Heart right ventricle (tissue), 16 donors: ENCODE data around the gene ZCCHC14. TPM values are rescaled to one million over a fixed set of nuclear protein-coding genes. Genes with fewer than 3 reads are reported as not detected.

ENCODE experiments used
- ATAC-seq, 8 donors: fragments of 200-7000 bp; cut with Tn5 transposase; one replicate each; pipeline ENCODE4 v1.9.1; 2020; ENCODE audit warnings: mild to moderate bottlenecking in 8 of 8, moderate library complexity in 8 of 8, moderate number of reproducible peaks in 1 of 8
- DNase-seq, 2 donors: peaks; one replicate each; pipeline ENCODE4 v3.0.0-alpha.2; 2020
- H3K27ac ChIP-seq, 10 donors: fragments of 200-600 bp; sonication (generic) in 2 of 10; one replicate each; pipeline versions ENCODE4 v1.5.0 to v1.8.0; 2020 to 2022; ENCODE audit warnings: mild to moderate bottlenecking in 3 of 10
- H3K27me3 ChIP-seq, 7 donors: fragments of 200-600 bp; one replicate each; pipeline ENCODE4 v1.8.0; 2021 to 2022; ENCODE audit warnings: mild to moderate bottlenecking in 2 of 7
- H3K36me3 ChIP-seq, 9 donors: fragments of 200-600 bp; sonication (generic) in 1 of 9; one replicate each; pipeline versions ENCODE4 v1.5.0 to v1.8.0; 2020 to 2022; ENCODE audit warnings: mild to moderate bottlenecking in 2 of 9
- H3K4me1 ChIP-seq, 9 donors: fragments of 200-600 bp; sonication (generic) in 1 of 9; one replicate each; pipeline versions ENCODE4 v1.5.0 to v1.8.0; 2020 to 2022; ENCODE audit warnings: mild to moderate bottlenecking in 4 of 9
- H3K4me3 ChIP-seq, 10 donors: fragments of 200-600 bp; sonication (generic) in 2 of 10; one replicate each; pipeline versions ENCODE4 v1.5.0 to v1.8.0; 2020 to 2022; ENCODE audit warnings: mild to moderate bottlenecking in 7 of 10, moderate library complexity in 2 of 10
- H3K9me3 ChIP-seq, 11 donors: fragments of 200-600 bp in 10 of 11; sonication (generic) in 2 of 11; one replicate each; pipeline versions ENCODE4 v1.5.0 to v1.8.0; 2013 to 2022; ENCODE audit warnings: mild to moderate bottlenecking in 2 of 11, control low read depth in 1 of 11, moderate library complexity in 1 of 11
- WGBS, 2 donors: extraction: QIAGEN DNeasy Blood & Tissue Kit; methylation state at CpG; one replicate each; pipeline ENCODE4 v1.1.7; 2013; ENCODE audit warnings: inconsistent platforms in 1 of 2; 5-methylcytosine and 5-hydroxymethylcytosine counted together
- intact Hi-C, 10 donors: fragments of 100-400 bp; cut with DNase I; formaldehyde crosslinking; loops; one replicate each; pipeline versions ENCODE4 v1.11.1 to v1.14.2; 2022
- polyA plus RNA-seq, 2 donors: library from polyadenylated mRNA; stranded (reverse); fragments of 200-250 nt; gene quantifications; one replicate each; pipeline ENCODE4 v1.2.3, GENCODE V29; 2013
- total RNA-seq, 10 donors: library from RNA; stranded (reverse); fragmentation: NEBNext Ultra II Directional in 3 of 10; extraction: Animal tissue kit (Norgen Biotek cat#: 25700) in 3 of 10; gene quantifications; one replicate each; pipeline versions ENCODE4 v1.2.1 to v1.2.4, GENCODE V29; 2021 to 2023
- TF ChIP-seq, protein P1 (sequence below), 9 donors: fragments of 200-600 bp; sonication (generic) in 2 of 9; IDR thresholded peaks; one replicate each; pipeline versions ENCODE4 v1.5.0 to v1.8.0; 2021 to 2022; ENCODE audit warnings: antibody characterized with exemption in 9 of 9, mild to moderate bottlenecking in 5 of 9, moderate library complexity in 1 of 9
- donor health status: Arrhythmogenic right ventricular cardiomyopathy.
- donor health status: ischemic (EF 13 %, LVEDD 7.1; RV severe dilation, severe dysfunction).
- donor health status: healthy with polysubstance abuse.
- donor health status: DM: no; HTN: yes; CAD: no.
- donor health status: DM: no; HTN: no; CAD: no.
- donor health status: ischemic (EF 25% LVEDD 6.9; RV normal size, moderate dysfunction).
- donor health status: ischemic (EF 25% LVEDD 5.7; RV mildly dilated, moderate dysfunction).
- donor health status: healthy.
- donor health status: DM: yes; HTN: yes; CAD: no.
- donor health status: Ischemic cardiomyopathy.
- donor health status: ischemic (EF 35%, LVEDD 5.7; RV mildly dilated, moderate dysfunction).
- donor health status: nonischemic (EF 11% LVEDD 7.7; RV severe dilation, severe dysfunction).
- donor health status: DM: yes; HTN: yes; CAD: no.
- donor health status: PGD.
- donor health status: ischemic (EF 29% LVEDD 5.4; RV normal size, mild dysfunction).
- donor health status: nonischemic (EF 23%, LVEDD 6.1; RV moderate dilation, normal function).

Gene ZCCHC14
- total and polyA plus RNA-seq, 12 donors: 4.5 to 19.3 (median 15.7) TPM

DNA sequence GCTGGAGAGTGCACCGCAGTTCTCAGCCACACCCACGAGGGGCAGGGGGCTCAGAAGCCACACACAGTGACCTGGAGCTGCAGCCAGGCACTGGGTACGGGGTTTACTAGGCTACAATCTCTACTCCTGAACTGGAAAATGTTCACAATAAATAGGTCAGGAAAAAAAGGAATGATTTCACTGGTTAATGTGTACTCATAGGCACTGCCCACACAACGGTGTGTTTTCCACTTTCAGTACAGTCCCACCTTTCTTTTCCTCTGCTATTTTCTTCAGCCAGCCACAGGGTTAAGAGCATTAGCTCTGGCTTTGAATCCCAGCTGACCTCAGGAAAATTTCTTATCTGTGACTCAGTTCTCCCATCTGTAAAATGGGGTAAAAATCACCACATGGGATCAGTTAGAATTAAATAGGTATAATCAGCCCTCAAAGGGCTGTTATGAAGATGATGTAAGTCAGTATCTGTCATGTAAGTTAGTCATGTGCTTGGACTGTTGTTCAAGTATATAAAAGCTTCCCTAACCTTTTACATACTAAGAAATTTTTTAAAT lies 35.7 kb downstream of the ZCCHC14 start:
- WGBS, 2 donors: 80 to 81% methylated on average over 4 of the region's 4 CpGs
- intact Hi-C loops: loop anchor here in 1 of 10 donors (5.0 to 10.0 kb wide), 2 partner anchors 35 to 52 kb away; partner anchors contain the start of gene ZCCHC14
- Histone ChIP-seq H3K36me3 (peaks cover 0 to 75% (median 10%) of the 10 kb centered on the region in 9 donors), H3K4me1 (peaks cover 12 to 43% (median 30%) of the 10 kb centered on the region in 9 donors), H3K4me3 (no peak overlapping the region), H3K27ac (peak overlapping the region in 3 of 10 donors; percentile 3 to 52 (median 42)), H3K9me3 (no peaks in the 10 kb centered on the region), H3K27me3 (no peaks in the 10 kb centered on the region)
- TF ChIP-seq, protein P1, sequence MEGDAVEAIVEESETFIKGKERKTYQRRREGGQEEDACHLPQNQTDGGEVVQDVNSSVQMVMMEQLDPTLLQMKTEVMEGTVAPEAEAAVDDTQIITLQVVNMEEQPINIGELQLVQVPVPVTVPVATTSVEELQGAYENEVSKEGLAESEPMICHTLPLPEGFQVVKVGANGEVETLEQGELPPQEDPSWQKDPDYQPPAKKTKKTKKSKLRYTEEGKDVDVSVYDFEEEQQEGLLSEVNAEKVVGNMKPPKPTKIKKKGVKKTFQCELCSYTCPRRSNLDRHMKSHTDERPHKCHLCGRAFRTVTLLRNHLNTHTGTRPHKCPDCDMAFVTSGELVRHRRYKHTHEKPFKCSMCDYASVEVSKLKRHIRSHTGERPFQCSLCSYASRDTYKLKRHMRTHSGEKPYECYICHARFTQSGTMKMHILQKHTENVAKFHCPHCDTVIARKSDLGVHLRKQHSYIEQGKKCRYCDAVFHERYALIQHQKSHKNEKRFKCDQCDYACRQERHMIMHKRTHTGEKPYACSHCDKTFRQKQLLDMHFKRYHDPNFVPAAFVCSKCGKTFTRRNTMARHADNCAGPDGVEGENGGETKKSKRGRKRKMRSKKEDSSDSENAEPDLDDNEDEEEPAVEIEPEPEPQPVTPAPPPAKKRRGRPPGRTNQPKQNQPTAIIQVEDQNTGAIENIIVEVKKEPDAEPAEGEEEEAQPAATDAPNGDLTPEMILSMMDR (IDR thresholded peaks at IDR 0.05): no peak
- no peak for DNase-seq
- no peak for ATAC-seq

- Histone ChIP-seq H3K9me3 (no peaks in the 10 kb centered on the region), H3K27ac (no peak overlapping the region), H3K4me1 (peaks cover 0 to 44% (median 18%) of the 10 kb centered on the region in 9 donors), H3K27me3 (no peaks in the 10 kb centered on the region), H3K36me3 (peaks cover 0 to 77% (median 20%) of the 10 kb centered on the region in 9 donors), H3K4me3 (no peak overlapping the region)
- WGBS, 2 donors: 94 to 96% methylated on average over 3 of the region's 3 CpGs
- TF ChIP-seq, protein P1 (IDR thresholded peaks at IDR 0.05): no peak
- DNase-seq: no peak
- intact Hi-C loops: loop anchor here in 1 of 10 donors (10.0 kb wide), 1 partner anchor 50 kb away; no protein-coding TSS in a partner anchor
- no peak for ATAC-seq
Observed at GRCh38 chr16:87454391-87454790, 38.4 kb downstream of the ZCCHC14 start.

- H3K9me3 ChIP-seq: no peaks in the 10 kb centered on the region
- DNase-seq: no peak
- peaks cover 0 to 76% (median 19%) of the 10 kb centered on the region in 9 donors for H3K36me3 ChIP-seq
Observed at GRCh38 chr16:87453326-87453725, 39.5 kb downstream of the ZCCHC14 start.

DNA sequence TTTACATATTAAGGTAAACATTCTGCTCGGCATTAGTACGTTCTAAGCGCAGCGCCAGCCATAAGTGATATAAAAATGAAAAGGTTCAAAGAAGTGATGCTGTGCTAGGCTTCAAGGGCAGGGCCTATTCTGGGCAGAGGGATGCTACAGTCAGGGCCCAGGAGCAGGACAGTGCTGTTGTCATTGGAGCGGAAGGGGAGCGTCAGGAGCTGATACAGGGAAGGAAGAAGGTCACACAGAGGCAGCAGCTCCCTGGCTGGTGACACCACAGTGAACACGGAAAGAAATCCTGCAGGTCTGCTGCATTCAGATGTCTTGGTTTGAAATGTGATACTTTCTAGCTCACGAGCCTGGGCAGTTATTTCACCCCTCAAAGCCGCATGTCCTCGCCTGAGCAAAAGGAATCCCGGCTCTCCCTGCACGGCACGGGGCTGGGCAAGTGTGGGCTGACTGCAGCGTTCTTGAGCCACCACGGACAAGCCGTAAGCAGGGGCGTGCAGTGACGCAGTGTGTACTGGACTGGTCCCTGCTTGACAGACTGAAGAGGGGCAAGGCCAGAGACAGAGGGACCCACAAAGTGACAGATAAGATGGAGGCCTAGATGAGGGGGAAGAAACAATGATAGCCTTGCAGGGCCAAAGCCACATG lies 41.1 kb downstream of the ZCCHC14 start:
- ATAC-seq (no peak), DNase-seq (no peak)
- H3K27ac ChIP-seq: no peak overlapping the region
- no peaks in the 10 kb centered on the region for H3K27me3 ChIP-seq
- WGBS, 2 donors: 79 to 86% methylated on average over 18 of the region's 18 CpGs
- H3K4me1 ChIP-seq: peaks cover 0 to 23% (median 5%) of the 10 kb centered on the region in 9 donors
- H3K9me3 ChIP-seq: no peaks in the 10 kb centered on the region
- peaks cover 0 to 77% (median 24%) of the 10 kb centered on the region in 9 donors for H3K36me3 ChIP-seq
- TF ChIP-seq, protein P1 (IDR thresholded peaks at IDR 0.05): no peak
- H3K4me3 ChIP-seq: no peak overlapping the region
- intact Hi-C loops: loop anchor here in 1 of 10 donors (10.0 kb wide), 1 partner anchor 47 kb away; no protein-coding TSS in a partner anchor

More at GRCh38 chr16:87453326-87453725, 39.5 kb downstream of the ZCCHC14 start:
- 89 to 95% methylated on average over 14 of the region's 14 CpGs for WGBS, 2 donors
- H3K4me3 ChIP-seq: no peak overlapping the region
- intact Hi-C loops: loop anchor here in 1 of 10 donors (10.0 kb wide), 1 partner anchor 49 kb away; no protein-coding TSS in a partner anchor
- peaks cover 0 to 39% (median 14%) of the 10 kb centered on the region in 9 donors for H3K4me1 ChIP-seq
- no peak overlapping the region for H3K27ac ChIP-seq
- no peaks in the 10 kb centered on the region for H3K27me3 ChIP-seq
- TF ChIP-seq, protein P1 (IDR thresholded peaks at IDR 0.05): no peak
- ATAC-seq: peak in 1 of 8 donors; percentile 45
